GM21447 (cell line): ENCODE results near the gene HECTD4.
"Not testable (repeated sequence)": the region's sequence is repeated elsewhere in the genome, so short reads cannot be mapped to it uniquely, and the experiment has no call there.

Experiments
- ATAC-seq: cut with Tn5 transposase; IDR thresholded peaks from one replicate; pipeline ENCODE4 v1.9.1; 2021; ENCODE audit not compliant: unreplicated experiment

The HECTD4 gene

DNA sequence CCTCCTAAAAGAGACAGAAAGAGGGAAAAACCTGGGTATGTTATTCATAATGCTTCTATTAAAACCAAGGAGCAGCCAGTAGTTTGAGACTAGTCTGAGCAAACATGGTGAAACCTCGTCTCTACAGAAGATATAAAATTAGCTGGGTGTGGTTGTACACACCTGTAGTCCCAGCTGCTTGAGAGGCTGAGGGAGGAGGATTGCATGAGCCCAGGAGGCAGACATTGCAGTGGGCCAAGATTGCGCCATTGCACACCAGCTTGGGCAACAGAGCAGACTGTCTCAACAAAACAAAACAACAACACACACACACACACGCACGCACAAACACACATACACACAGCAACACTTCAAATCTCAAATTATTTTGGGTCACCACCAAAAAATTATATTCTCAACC is 27.8 kb downstream of the HECTD4 start:
- no peak for ATAC-seq

DNA sequence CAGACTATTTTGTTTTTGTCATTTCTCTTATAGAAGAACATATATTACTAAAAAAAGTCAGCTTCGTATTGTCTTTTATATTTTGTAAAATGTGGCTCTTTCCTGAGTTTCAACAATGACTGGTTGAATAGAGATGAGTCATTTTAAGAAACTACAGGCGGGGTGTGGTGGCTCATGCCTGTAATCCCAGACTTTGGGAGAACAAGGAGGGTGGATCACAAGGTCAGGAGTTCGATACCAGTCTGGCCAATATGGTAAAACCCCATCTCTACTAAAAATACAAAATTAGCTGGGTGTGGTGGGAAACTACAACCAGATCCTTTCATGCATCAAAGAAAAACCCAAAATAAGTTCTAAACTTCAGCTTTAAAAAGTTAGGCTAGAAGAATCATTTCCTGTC is 28.8 kb downstream of the HECTD4 start:
- no peak for ATAC-seq

DNA sequence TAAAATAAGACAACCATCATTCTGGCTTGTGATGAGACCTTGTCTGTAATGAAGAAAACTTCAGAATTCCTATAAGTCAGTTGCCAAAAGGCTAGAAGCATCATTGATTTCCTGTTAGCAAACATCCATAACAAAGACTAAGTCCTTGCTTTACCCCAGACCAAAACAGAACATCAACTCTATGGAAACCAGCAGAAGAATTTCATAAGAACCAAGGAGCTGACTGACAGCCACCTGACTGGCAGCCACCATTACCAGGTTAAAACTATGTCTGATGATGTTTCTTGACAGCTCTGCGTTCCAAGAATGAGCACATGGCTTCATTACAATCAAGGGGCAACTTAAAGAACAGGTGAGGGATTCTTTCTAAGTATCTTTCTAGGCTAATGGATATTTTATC is 29.3 kb downstream of the HECTD4 start:
- ATAC-seq, result no peak

DNA sequence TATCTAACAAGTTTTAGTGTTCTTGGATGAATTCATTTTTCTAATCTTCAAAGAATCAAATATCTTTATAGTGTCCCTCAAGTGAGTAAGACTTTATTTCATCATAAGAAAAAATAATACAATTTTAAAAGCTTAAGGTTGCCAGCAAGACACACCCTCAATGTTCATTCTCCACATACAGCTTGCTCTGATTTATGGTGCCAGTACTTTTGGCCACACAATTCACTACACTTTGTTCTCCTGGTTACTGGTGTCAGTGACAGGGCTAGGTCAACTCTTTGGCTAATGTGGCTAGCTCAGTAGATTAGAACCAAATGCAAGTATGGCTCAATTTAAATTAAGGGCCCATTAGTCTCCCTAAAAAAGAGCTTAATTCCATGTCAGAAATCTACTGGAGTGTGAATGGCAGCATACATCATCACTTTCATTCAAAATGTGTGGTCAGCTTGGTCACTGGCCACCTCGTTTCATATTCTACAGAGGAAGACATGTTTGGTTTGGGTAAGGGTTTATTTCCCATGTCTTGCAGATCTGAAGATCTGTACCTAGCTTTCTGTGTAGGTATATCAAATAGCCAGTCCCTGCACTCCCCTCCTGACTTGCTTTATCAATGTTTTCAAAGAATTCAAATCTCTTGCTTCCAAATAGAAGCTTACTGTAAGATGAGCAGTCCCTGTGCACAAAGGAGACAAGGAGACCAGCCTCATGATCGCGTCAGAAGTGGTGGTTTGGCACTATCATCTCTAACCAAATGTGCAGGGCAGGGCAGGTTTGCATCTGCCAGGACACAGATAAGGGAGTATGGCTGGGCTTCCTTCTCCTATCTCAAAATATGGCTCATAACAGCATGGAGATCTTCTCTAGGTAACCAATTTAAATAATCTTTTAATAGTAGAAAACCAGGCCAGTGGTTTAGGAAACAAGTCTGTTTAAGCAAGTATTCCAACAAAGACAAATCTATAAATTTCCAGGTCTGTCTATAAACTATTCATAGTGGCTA is 31.3 kb downstream of the HECTD4 start:
- ATAC-seq, result no peak

DNA sequence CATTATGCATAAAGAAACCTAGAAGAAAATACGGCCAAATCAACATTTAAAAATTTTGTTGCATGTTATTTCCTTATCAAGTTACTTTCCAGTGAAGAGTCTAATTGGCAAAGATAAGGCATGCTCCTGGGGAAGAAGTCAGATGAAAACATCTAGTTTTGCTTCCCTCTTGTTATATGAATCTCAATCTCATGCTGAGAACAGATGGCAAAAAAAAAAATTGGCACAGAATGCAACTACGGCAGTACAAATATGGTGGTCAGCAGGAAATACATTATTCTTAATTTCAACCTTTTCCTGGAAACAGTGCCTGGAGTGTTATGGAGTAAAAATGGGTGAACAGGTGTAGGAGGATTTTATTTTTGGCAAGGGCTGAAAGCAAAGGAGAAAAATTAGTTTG is 32.8 kb downstream of the HECTD4 start:
- ATAC-seq, result no peak

DNA sequence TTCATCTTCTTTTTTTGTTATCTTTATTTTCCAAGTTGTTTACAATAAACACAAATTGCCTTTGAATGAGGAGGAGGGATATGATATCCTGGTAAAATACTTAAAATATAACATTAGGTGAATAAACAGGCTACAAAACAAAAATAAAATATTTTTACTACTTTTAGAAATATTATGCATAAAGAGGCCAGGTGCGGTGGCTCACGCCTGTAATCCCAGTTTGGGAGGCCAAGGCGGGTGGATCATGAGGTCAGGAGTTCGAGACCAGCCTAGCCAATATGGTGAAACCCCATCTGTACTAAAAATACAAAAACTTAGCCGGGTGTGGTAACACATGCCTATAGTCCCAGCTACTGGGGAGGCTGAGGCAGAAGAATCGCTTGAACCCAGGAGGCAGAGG is 33.3 kb downstream of the HECTD4 start:
- not testable (repeated sequence) for ATAC-seq

DNA sequence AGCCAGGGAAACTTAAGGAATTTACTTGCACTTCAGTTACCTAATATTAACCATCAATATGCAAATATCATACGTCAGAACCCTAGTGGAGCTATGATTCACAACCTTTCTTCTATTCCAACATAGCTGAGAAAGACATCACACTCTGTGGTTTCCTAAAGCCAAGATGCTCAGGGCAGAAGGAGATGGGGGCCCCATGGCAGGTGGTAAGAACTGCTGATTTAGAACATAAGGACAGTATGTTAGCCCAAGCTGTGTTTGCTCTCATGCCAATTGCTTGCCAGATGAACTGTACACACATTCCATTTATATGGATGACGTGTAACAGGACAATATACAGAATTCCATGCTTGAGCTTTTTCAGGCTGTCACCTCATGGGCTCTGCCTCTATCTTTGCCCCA is 34.6 kb downstream of the HECTD4 start:
- ATAC-seq, result no peak

DNA sequence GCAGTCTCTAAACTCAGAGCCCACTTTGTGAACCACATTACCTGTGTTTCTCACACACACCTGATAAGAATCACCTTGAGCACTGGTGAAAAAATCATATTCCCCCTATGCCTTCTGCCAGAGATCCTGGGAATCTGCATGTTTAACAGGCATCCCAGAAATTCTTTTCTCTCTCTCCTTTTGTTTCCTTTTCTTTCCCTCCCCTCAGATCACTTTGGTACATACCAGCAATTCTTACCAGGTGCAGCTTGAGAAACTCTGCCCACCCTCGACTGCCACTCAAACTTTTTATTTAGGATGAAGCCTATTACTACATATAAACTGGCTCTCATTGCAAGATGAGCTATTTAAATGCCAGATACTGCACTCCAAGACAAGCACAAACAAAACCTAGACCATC is 36.0 kb downstream of the HECTD4 start:
- ATAC-seq, result no peak

DNA sequence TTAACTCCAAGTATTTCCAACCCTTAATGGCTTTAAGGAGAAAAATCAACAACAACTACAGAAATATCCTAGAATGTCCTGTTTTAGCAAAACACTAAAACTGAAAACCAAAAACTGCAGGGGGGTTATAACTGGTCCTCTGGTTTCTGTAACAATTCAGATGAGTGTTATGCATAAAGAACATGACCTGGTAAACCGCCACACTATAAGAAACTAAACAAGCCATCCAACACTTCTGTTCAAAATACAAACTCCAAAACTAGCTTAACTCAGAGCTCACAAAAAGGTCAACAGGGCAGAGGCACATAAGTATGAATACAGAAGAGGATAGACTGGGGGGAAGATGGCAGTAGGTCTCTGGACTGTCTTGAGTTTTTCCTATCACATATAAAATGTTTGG is 38.0 kb downstream of the HECTD4 start:
- ATAC-seq, result no peak

DNA sequence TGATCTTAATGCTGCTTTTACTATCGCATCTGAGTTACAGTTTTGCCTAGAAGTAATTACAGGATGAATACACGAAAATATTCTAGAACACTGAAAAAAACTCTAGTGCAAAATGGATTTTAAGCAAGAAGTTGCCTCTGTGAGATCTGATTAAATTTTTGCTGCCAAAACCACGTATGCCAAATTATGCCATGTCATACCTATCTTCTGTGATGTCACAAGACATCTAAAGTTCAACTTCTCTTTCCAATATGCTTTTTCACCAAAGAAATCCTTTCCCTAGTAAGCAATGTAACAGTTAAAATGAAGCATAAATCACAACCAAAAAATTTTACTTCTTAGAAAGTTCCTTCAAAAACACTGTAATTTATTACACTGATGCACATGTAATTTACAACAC is 39.6 kb downstream of the HECTD4 start:
- ATAC-seq, result no peak

DNA sequence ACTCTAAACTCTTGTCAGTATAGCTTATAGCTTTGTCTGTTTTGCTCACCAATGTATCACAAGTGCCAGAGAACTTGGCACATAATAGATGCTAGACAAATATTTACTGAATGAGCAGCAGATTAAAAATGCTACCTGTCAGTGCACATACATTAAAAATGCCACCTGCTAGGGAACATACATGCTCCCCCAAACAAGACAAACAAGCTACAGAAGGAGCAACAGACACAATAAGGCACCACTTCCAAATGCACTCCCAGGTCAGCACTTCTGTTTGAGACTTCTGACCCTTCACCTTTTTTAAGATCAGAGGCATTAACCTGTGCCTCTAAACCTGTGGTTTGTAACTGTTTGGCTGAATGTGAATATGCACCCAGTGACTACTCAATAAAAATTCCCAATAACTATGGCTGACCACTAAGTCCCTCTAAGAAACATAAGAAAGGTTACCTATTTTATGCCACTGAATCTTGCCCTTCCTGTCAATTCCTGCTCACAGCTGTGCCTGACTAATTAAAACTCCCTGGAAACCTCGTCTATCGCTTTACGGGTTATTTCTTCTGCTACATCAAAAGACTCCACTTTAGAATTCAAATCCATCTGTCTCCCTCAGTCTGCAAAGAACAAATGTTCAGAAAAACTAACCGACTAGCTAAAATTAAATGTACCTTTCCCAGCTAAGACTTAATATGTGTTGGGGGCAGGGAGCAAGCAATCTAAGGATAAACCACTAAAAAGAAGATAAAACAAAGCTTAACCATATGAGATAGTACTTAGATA is 41.0 kb downstream of the HECTD4 start:
- no peak for ATAC-seq

DNA sequence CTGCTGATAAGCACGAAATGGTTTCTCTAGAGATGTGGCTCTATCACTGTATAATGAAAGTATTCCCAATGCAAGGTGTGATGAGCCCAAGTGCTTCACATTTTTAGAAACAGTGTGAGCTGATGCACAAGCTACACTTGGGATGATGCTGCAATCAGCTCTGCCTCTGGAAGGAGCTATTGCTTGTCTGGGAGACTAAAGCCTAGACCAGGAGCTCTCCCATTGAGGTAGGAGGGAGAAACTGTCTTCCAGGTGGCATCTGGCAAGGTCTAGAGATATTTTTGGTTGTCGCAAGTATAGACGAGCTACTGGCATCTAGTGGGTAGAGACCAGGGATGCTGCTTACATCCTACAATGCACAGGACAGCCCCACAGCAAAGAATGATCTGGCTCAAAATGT is 42.0 kb downstream of the HECTD4 start:
- ATAC-seq, result no peak

DNA sequence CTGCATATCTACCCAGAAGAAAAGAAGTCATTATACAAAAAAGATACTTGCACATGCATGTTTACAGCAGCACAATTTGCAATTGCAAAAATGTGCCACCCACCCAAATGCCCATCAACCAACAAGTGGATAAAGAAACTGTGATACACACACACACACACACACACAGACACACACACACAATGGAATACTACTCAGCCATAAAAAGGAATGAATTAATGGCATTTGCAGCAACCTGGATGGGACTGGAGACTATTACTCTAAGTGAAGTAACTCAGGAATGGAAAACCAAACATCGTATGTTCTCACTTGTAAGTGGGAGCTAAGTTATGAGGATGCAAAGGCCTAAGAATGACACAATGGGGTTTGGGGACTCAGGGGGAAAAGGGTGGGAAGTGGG is 47.2 kb downstream of the HECTD4 start:
- ATAC-seq, result not testable (repeated sequence)

DNA sequence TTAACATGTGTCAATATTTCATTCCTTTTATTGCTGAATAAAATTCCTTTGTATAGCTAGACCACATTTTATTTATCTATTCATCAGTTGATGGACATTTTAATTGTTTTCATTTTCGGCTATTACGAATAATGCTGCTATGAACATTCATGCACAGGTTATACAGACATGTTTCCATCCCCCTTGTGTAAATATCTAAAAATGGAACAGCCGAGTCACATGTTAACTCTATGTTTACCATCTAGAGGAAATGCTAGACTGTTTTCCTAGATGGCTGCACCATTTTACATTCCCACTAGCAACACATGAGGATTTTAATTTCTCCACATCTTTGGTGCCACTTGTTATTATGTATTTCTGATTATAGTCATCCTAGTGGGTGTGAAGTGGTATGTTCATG is 49.2 kb downstream of the HECTD4 start:
- no peak for ATAC-seq

DNA sequence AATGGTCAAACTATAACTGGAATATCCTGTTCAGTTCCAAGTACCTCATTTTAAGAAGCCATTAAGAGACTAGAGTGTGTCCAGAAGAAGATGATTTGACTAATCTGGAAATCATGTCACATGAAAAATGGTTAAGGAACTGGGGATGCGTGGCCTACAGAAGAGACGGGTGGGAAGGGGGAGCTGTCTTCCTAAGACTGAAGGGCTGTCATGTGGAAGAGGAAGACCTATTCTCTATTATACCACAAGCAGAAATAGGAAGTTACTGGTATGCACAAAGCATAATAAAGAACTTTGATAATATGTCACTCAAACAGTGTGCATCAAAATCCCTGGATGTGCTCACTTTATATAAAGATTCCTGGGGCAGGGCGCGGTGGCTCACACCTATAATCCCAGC is 50.3 kb downstream of the HECTD4 start:
- no peak for ATAC-seq

DNA sequence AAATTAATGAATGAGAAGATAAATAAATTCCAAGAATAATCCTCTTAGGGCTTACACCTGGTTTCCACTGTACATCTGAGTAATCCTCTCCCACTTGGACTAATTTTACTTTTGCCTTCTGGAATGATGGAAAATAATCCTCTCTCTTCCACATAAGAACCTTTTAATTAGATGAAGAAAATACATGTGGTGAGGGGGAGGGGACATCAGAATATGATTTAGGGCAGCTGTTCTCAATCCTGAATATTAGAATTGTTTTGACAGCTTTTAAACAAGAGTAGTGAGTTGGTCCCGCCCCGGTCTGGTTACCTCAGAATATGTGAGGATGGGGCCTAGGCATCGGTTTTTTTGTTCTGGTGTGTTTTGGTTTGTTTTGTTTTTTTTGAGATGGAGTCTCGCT is 51.5 kb downstream of the HECTD4 start:
- ATAC-seq, result no peak

DNA sequence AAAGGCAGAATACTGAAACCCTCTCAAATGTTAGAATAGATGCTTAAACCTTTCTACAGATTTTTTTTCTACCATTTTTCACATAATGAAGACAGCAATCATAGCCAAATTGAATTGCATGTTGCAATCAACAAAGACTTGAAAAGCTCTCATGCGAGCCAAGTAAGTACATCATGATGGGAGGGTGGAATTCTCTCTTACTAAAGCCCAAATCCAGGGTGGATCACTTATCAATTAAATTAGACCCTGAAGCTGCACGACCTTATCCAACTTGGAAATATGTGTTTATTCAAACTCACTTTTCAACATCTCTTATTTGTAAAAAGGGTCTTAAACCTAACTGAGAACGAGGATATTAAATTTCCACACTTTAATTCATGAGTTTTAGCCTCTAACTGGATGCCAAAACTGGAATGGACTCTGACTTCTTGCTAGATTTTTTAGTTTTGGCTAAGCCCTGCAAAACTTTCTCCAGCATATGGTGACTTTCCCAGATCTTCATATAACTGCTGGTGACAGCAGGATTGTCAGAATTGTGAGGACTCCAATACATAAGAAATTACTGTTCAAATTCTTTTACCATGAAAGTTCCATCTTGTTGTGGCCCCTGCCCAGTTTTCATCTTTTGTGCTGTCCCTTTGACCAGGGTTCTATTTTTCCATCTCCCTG is 53.6 kb downstream of the HECTD4 start:
- no peak for ATAC-seq

DNA sequence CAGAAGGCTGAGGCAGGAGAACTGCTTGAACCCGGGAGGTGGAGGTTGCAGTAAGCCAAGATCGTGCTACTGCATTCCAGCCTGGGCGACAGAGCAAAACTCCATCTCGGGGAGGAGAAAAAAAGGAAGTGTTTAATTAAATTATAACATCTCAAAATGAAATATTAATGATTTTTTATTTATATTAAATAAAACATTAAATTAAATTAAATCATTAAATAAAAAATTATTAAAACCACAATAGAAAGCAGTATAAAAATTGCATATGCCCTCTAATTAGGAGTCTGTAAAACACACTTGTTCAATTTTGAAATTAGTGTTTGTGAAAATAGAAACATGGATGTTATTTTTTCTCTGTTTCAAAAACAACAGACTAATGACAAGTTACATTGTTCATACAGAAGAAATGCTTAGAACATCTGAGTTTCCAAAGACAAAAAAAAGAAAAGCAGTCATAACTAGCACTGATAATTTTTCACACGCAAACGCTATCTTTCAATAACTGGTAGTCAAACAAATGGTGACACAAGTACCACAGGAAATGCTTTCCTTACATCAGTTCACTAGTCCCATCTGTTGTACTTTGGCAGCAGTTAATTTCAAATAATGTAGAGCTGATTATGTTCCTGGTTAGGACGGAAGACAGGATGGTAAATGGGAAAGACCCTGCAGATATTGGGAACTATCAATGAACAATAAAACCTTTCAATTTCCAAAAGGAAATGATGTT is 54.9 kb downstream of the HECTD4 start:
- ATAC-seq, result no peak

DNA sequence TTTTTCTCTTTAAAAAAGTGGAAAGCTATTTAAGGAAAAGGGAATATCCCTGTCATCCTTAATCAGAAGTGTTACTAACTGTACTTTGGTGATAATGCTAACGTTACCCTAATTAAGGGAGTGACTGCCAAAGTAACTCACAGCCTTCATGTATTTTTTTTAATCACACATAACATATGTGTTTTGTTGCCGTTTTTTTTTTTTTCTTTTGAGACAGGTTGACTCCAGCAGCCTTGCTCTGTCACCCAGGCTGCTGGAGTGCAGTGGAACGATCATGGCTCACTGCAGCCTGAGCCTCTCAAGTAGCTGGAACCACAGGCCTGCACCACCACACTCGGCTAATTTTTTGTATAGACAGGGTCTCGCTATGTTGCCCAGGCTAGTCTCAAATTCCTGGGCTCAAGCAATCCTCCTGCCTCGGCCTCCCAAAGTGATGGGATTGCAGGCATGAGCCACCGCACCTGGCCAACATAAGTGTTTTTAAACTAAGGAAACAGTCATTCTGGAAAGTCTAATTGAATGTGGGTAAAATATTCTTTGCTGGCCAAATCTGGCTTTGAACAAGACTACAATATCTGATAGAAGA is 56.5 kb downstream of the HECTD4 start:
- no peak for ATAC-seq

DNA sequence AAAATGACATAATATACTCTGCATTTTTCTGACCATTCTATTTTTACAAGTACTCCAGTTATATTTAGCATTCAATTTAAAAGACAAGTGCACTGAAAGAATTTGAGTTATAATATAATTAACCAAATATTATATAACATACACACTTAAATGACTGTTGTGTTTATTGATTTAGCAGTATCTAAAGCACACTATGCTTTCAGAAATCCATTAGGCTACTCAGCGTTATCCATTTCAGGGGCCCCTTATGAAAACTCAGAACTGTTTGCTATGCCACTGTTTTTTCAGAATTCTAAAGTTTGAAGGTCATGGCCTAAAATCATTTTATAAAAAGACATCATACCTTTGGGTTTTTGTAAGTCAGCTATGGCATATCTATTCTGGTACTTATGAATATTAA is 57.1 kb downstream of the HECTD4 start:
- ATAC-seq, result no peak
